ENCODE data around the gene NELFE. TPM values are rescaled to one million over a fixed set of nuclear protein-coding genes. Genes with fewer than 3 reads are reported as not detected.

Gene NELFE
- total RNA-seq, 1 donor from 2014 or later: 85.8 TPM

DNA sequence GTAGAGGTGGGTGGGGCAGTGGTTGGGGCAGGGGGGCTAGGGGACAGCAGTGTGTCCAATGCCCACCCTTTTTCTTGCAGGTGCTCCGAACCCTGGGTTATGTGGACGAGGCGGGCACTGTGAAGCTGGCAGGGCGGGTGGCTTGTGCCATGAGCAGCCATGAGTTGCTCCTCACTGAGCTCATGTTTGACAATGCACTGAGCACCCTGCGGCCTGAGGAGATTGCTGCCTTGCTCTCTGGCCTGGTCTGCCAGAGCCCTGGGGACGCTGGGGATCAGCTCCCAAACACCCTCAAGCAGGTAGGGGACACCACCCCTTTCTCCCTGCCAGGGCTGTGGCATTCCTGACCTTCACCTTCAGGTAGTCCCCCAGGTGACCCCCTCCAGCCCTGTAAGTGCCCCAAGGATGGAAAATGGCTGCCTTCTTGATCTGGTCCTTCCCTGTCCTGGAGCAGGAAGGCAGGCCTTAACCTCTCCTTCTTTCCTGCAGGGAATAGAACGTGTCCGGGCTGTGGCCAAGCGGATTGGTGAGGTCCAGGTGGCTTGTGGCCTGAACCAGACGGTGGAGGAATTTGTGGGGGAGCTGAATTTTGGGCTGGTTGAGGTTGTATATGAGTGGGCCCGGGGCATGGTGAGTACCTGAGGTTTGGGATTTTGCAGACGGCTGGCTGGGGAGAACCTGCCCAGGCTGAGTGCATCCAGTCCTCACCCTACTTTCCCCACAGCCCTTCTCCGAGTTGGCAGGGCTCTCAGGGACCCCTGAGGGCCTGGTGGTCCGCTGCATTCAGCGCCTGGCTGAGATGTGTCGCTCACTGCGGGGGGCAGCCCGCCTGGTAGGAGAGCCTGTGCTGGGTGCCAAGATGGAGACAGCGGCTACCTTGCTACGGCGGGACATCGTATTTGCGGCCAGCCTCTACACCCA is 10.3 kb upstream of the NELFE start:
- DNase-seq: no peak
- peaks cover 2% of the 10 kb centered on the region for H3K27me3 Mint-ChIP-seq
- peaks cover 38% of the 10 kb centered on the region for H3K4me1 Mint-ChIP-seq
- peak overlapping the region; percentile 59 for H3K27ac Mint-ChIP-seq
- no peaks in the 10 kb centered on the region for H3K9me3 Mint-ChIP-seq
- H3K4me3 Mint-ChIP-seq: no peak overlapping the region
- H3K36me3 Mint-ChIP-seq (ENCODE audit: low read depth): peaks cover 54% of the 10 kb centered on the region
- intact Hi-C loops (cut with micrococcal nuclease): no loop called here

DNA sequence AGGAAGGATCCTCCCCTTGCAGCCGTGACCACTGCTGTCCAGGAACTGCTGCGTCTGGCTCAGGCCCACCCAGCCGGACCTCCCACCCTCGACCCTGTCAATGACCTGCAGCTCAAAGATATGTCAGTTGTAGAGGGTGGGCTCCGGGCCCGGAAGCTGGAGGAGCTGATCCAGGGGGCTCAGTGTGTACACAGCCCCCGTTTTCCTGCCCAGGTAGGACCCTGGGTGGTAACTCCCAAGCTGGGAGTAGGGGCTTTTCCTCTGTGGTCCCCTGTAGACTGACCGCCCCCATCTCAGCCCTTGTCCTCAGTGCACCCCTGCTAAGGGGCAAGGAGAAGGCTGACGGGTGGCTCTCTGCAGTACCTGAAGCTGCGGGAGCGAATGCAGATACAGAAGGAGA is 9.6 kb upstream of the NELFE start:
- Mint-ChIP-seq H3K4me1 (peaks cover 31% of the 10 kb centered on the region), H3K36me3 (ENCODE audit: low read depth) (peaks cover 57% of the 10 kb centered on the region), H3K9me3 (no peaks in the 10 kb centered on the region), H3K27ac (no peak overlapping the region), H3K4me3 (no peak overlapping the region), H3K27me3 (peaks cover 2% of the 10 kb centered on the region)
- no peak for DNase-seq
- intact Hi-C loops (cut with micrococcal nuclease): no loop called here

DNA sequence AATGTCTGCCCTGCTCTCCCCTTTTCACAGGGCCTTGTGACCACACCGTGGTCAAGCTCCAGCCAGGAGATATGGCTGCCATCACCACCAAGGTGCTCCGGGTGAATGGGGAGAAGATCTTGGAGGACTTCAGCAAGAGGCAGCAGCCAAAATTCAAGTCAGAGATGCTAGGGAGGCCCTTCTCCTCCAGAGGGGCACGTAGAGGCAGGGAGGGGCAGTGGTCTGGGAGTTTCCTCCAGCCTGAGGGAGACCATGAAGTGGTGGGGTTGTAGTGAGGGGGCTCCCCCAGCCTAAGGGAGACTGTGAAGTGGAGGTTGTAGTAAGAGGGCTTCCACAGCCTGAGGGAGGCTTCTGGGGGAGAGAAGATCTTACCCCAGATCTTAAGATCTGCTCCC is 9.2 kb upstream of the NELFE start:
- DNase-seq: no peak
- Mint-ChIP-seq H3K27ac (no peak overlapping the region), H3K9me3 (no peaks in the 10 kb centered on the region), H3K4me3 (no peak overlapping the region), H3K36me3 (ENCODE audit: low read depth) (peaks cover 58% of the 10 kb centered on the region), H3K27me3 (peaks cover 2% of the 10 kb centered on the region), H3K4me1 (peaks cover 27% of the 10 kb centered on the region)
- intact Hi-C loops (cut with micrococcal nuclease): no loop called here

DNA sequence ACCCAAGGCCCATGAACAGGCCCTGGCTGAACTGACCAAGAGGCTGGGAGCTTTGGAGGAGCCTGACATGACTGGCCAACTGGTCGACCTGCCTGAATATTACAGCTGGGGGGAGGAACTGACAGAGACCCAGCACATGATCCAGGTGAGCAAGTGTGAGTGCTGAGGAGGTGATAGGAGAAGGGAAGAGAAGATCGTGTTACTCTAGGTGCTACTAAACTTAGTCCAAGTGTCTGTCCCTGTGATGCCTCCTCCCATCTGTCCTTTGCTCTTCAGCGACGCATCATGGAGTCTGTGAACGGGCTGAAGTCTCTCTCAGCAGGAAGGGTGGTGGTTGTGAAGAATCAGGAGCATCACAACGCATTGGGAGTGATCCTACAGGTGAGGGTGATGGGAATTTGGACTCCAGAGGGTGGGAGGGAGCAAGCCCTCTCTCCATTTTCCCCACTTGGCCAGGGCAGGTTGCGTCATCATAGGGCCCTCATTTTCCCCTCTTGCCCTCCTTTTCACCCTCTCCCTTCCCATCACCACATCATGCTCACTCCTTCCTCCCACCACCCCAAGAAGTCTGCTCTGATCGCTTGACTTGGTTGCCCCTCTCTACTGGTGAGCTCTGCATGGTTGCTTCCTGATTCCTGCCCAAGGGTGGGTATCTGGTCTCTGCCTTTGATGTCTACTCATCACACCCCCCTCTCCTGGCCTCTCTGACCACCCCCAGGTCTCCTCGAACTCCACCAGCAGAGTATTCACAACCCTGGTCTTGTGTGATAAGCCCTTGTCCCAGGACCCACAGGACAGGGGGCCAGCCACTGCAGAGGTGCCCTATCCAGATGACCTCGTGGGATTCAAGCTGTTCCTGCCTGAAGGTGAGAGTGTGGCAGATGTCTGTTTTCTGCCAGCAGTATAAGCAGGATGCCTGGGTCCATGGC is 8.5 kb upstream of the NELFE start:
- intact Hi-C loops (cut with micrococcal nuclease): no loop called here
- Mint-ChIP-seq H3K4me3 (no peak overlapping the region), H3K27me3 (peaks cover 2% of the 10 kb centered on the region), H3K9me3 (no peaks in the 10 kb centered on the region), H3K27ac (no peak overlapping the region), H3K4me1 (peaks cover 21% of the 10 kb centered on the region), H3K36me3 (ENCODE audit: low read depth) (peaks cover 65% of the 10 kb centered on the region)
- no peak for DNase-seq

DNA sequence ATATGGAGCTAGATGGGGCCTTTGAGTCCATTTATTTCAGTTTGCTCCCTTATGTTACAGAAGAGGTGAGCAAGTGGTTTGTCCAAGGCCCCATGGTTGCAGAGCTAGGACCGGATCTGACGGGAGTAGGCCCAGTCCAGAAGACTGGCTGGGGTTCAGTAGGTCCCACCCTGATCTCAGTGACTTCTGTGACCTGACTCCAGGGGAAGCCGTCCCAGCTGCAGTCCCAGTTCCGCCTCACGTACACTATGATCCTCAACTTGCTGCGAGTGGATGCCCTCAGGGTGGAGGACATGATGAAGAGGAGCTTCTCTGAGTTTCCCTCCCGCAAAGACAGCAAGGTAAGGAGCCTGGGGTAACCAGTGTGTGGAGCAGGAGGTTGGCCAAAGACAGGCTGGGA is 7.7 kb upstream of the NELFE start:
- DNase-seq: no peak
- no peaks in the 10 kb centered on the region for H3K27me3 Mint-ChIP-seq
- peaks cover 69% of the 10 kb centered on the region for H3K36me3 Mint-ChIP-seq (ENCODE audit: low read depth)
- intact Hi-C loops (cut with micrococcal nuclease): no loop called here
- H3K27ac Mint-ChIP-seq: no peak overlapping the region
- H3K4me3 Mint-ChIP-seq: no peak overlapping the region
- H3K9me3 Mint-ChIP-seq: no peaks in the 10 kb centered on the region
- peaks cover 21% of the 10 kb centered on the region for H3K4me1 Mint-ChIP-seq

DNA sequence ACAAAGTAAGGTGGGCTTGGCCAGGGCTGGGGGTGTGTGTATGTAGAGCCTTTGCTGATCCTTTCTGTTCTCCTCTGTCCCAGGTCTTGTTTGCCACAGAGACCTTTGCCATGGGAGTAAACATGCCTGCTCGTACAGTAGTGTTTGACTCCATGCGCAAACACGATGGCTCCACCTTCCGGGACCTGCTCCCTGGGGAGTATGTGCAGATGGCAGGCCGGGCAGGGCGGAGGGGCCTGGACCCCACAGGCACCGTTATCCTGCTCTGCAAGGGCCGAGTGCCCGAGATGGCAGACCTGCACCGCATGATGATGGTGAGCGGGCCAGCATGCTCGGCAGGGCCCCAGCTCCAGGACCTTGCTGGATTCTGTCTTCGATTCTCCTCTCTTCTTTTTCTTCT is 6.9 kb upstream of the NELFE start:
- intact Hi-C loops (cut with micrococcal nuclease): no loop called here
- H3K36me3 Mint-ChIP-seq (ENCODE audit: low read depth): peaks cover 76% of the 10 kb centered on the region
- no peak overlapping the region for H3K27ac Mint-ChIP-seq
- H3K9me3 Mint-ChIP-seq: no peaks in the 10 kb centered on the region
- H3K4me1 Mint-ChIP-seq: peaks cover 20% of the 10 kb centered on the region
- H3K4me3 Mint-ChIP-seq: no peak overlapping the region
- no peak for DNase-seq
- no peaks in the 10 kb centered on the region for H3K27me3 Mint-ChIP-seq

- no peaks in the 10 kb centered on the region for H3K9me3 Mint-ChIP-seq
- H3K4me3 Mint-ChIP-seq: no peak overlapping the region
- H3K36me3 Mint-ChIP-seq (ENCODE audit: low read depth): peaks cover 69% of the 10 kb centered on the region
- DNase-seq: no peak
- H3K4me1 Mint-ChIP-seq: peaks cover 23% of the 10 kb centered on the region
- no peak overlapping the region for H3K27ac Mint-ChIP-seq
- H3K27me3 Mint-ChIP-seq: no peaks in the 10 kb centered on the region
- intact Hi-C loops (cut with micrococcal nuclease): no loop called here
These were observed 5.2 kb upstream of the NELFE start for GRCh38 chr6:31963921-31964320.

GRCh38 chr6:31961616-31962015 is 2.8 kb upstream of the NELFE start:
- no peak for DNase-seq
- peaks cover 36% of the 10 kb centered on the region for H3K4me1 Mint-ChIP-seq

DNA sequence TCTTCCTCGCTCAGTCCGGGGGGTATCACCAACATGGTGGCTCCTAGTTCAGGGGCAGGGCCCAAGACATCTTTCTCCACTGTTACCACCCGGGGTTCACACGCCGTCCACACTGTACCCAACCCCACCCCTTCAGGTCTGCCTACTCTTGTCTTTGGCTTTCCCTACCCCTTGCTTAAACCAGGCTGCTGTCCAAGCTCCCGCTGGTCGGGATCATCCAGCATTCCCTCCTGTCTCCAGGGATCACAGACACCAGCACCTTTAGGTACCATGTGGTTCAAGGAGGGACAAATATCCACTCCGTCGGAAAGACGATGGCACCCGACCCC is 395 bp downstream of the NELFE start:
- H3K4me1 Mint-ChIP-seq: peaks cover 36% of the 10 kb centered on the region
- intact Hi-C loops (cut with micrococcal nuclease): loop anchor here (2.0 to 5.0 kb wide), 3 partner anchors 56 to 416 kb away; partner anchors contain the start of genes AGPAT1, DDX39B, RNF5 and ZBTB12
- H3K9me3 Mint-ChIP-seq: no peaks in the 10 kb centered on the region
- H3K4me3 Mint-ChIP-seq: peak overlapping the region; percentile 97
- H3K36me3 Mint-ChIP-seq (ENCODE audit: low read depth): peaks cover 72% of the 10 kb centered on the region
- H3K27me3 Mint-ChIP-seq: no peaks in the 10 kb centered on the region
- peak overlapping the region; percentile 95 for H3K27ac Mint-ChIP-seq
- no peak for DNase-seq

More at GRCh38 chr6:31961616-31962015, 2.8 kb upstream of the NELFE start:
- H3K27ac Mint-ChIP-seq: peak overlapping the region; percentile 49
- intact Hi-C loops (cut with micrococcal nuclease): no loop called here
- H3K9me3 Mint-ChIP-seq: no peaks in the 10 kb centered on the region
- H3K36me3 Mint-ChIP-seq (ENCODE audit: low read depth): peaks cover 64% of the 10 kb centered on the region
- no peaks in the 10 kb centered on the region for H3K27me3 Mint-ChIP-seq
- H3K4me3 Mint-ChIP-seq: no peak overlapping the region

- peaks cover 35% of the 10 kb centered on the region for H3K4me1 Mint-ChIP-seq
- no peak overlapping the region for H3K4me3 Mint-ChIP-seq
- H3K27me3 Mint-ChIP-seq: no peaks in the 10 kb centered on the region
- H3K27ac Mint-ChIP-seq: peak overlapping the region; percentile 32
- intact Hi-C loops (cut with micrococcal nuclease): loop anchor here (5.0 kb wide), 2 partner anchors 221 to 414 kb away; partner anchors contain the start of genes AGPAT1, DDX39B and RNF5
- DNase-seq: no peak
- H3K36me3 Mint-ChIP-seq (ENCODE audit: low read depth): peaks cover 64% of the 10 kb centered on the region
- H3K9me3 Mint-ChIP-seq: no peaks in the 10 kb centered on the region
These were observed 2.0 kb downstream of the NELFE start for GRCh38 chr6:31956796-31957195.

- no peaks in the 10 kb centered on the region for H3K27me3 Mint-ChIP-seq
- DNase-seq: no peak
- intact Hi-C loops (cut with micrococcal nuclease): no loop called here
- H3K4me3 Mint-ChIP-seq: no peak overlapping the region
- no peaks in the 10 kb centered on the region for H3K9me3 Mint-ChIP-seq
- H3K4me1 Mint-ChIP-seq: peaks cover 18% of the 10 kb centered on the region
- no peak overlapping the region for H3K27ac Mint-ChIP-seq
- peaks cover 52% of the 10 kb centered on the region for H3K36me3 Mint-ChIP-seq (ENCODE audit: low read depth)
These were observed 4.3 kb downstream of the NELFE start for GRCh38 chr6:31954511-31954910.

- H3K27ac Mint-ChIP-seq: no peak overlapping the region
These were observed 5.9 kb downstream of the NELFE start for GRCh38 chr6:31952890-31953289.

GRCh38 chr6:31952140-31952805 is 6.5 kb downstream of the NELFE start:
- no peaks in the 10 kb centered on the region for H3K27me3 Mint-ChIP-seq
- peaks cover 43% of the 10 kb centered on the region for H3K36me3 Mint-ChIP-seq (ENCODE audit: low read depth)
- no peaks in the 10 kb centered on the region for H3K9me3 Mint-ChIP-seq
- intact Hi-C loops (cut with micrococcal nuclease): no loop called here
- H3K4me1 Mint-ChIP-seq: peaks cover 3% of the 10 kb centered on the region
- H3K27ac Mint-ChIP-seq: no peak overlapping the region
- no peak overlapping the region for H3K4me3 Mint-ChIP-seq
- DNase-seq: peak; percentile 81

More at GRCh38 chr6:31952890-31953289, 5.9 kb downstream of the NELFE start:
- Mint-ChIP-seq H3K27me3 (no peaks in the 10 kb centered on the region), H3K36me3 (ENCODE audit: low read depth) (peaks cover 47% of the 10 kb centered on the region), H3K9me3 (no peaks in the 10 kb centered on the region), H3K4me1 (peaks cover 8% of the 10 kb centered on the region), H3K4me3 (no peak overlapping the region)
- DNase-seq: no peak
- intact Hi-C loops (cut with micrococcal nuclease): no loop called here
